ENCODE results near the gene GADL1.

The GADL1 gene

DNA sequence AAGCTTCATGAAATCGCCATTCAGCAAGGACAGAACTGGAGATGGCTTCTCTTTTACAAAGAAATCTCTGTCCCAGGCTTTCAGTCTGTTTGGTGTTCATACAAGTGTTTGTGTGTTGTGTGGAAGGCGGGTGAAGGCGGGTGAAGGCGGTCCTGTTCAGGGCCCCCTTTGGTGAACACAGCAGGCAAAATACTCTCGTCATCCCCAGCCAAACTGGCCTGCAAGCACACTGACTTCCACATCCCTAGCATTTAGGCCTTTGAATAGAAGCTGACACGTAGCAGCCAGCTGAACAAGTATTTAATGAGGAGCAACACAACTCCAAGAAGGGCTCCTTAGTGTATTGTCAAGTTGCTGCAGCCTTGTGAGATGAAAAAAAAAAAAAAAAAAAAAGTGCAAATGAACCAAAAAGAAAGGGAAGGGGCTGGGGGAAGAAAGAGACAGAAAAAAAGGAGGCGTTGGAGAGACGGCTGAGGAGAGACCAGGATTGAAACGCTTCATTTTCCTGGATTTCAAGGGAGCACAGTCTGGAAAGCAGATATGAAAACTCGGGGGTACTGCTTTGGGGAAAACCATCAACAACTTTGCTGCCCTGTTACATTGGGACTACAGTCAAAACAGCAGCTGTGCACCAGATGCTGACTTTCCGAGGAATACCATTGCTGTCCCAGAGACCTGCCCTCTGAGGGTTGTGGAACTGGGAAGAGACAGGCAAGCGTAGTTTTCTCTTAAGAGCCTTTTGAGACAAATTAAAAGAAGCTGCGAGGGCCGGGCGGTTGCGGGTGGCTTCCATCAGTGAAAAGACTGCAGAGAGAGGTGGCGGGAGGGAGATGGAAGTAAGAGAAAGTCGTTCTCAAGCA is 213.4 kb downstream of the GADL1 start:
- Mint-ChIP-seq H3K27ac (peak overlapping the region; percentile 64), H3K4me3 (peak overlapping the region; percentile 44), H3K4me1 (ENCODE audit: low read depth) (peaks cover 68% of the 10 kb centered on the region), H3K27me3 (ENCODE audit: low read depth) (no peaks in the 10 kb centered on the region), H3K9me3 (peaks cover 4% of the 10 kb centered on the region), H3K36me3 (ENCODE audit: low read depth) (peaks cover 79% of the 10 kb centered on the region)
- no peak for DNase-seq (ENCODE audit: low spot score)

DNA sequence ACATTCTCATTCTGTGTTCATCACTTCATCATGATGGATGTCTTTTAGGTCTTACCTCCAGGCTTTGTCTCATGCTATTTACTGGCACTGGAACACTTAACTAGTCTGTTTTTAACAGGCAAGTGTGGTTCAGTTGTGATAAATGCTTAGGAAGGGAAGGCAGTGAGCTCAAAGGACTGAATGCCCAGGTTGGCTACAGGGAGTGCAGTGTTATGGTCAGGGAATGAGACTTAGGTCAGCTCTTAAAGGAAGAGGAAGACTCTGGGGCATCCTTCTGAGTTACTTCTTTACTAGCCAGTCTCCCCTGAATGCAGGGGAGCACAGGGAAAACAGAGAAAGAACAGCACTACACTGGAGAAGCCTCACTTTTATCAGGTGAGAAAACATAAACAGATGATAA is 215.4 kb downstream of the GADL1 start:
- peaks cover 69% of the 10 kb centered on the region for H3K4me1 Mint-ChIP-seq (ENCODE audit: low read depth)
- H3K27ac Mint-ChIP-seq: peak overlapping the region; percentile 52
- H3K27me3 Mint-ChIP-seq (ENCODE audit: low read depth): no peaks in the 10 kb centered on the region
- DNase-seq (ENCODE audit: low spot score): no peak
- no peak overlapping the region for H3K4me3 Mint-ChIP-seq
- H3K9me3 Mint-ChIP-seq: peaks cover 4% of the 10 kb centered on the region
- peaks cover 81% of the 10 kb centered on the region for H3K36me3 Mint-ChIP-seq (ENCODE audit: low read depth)

DNA sequence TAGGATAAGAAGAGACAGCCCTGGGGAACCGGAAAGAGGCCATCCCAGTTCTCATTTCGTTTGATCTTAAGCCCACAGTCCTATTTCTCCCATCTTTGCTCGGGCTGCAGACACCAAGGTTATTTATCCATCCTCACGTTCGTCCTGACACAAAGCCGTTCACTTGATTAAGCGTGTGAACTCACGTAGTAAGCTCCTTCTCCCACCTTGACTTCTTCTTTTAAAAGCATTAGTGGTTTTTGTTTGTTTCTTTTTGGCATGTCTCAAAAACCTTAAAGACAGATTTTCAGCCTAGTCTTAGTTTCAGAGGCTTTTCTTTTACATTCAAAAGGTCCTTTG is 217.1 kb downstream of the GADL1 start:
- DNase-seq (ENCODE audit: low spot score): no peak
- Mint-ChIP-seq H3K4me1 (ENCODE audit: low read depth) (peaks cover 72% of the 10 kb centered on the region), H3K36me3 (ENCODE audit: low read depth) (peaks cover 86% of the 10 kb centered on the region), H3K27me3 (ENCODE audit: low read depth) (no peaks in the 10 kb centered on the region), H3K27ac (peak overlapping the region; percentile 23), H3K9me3 (peaks cover 4% of the 10 kb centered on the region), H3K4me3 (no peak overlapping the region)

DNA sequence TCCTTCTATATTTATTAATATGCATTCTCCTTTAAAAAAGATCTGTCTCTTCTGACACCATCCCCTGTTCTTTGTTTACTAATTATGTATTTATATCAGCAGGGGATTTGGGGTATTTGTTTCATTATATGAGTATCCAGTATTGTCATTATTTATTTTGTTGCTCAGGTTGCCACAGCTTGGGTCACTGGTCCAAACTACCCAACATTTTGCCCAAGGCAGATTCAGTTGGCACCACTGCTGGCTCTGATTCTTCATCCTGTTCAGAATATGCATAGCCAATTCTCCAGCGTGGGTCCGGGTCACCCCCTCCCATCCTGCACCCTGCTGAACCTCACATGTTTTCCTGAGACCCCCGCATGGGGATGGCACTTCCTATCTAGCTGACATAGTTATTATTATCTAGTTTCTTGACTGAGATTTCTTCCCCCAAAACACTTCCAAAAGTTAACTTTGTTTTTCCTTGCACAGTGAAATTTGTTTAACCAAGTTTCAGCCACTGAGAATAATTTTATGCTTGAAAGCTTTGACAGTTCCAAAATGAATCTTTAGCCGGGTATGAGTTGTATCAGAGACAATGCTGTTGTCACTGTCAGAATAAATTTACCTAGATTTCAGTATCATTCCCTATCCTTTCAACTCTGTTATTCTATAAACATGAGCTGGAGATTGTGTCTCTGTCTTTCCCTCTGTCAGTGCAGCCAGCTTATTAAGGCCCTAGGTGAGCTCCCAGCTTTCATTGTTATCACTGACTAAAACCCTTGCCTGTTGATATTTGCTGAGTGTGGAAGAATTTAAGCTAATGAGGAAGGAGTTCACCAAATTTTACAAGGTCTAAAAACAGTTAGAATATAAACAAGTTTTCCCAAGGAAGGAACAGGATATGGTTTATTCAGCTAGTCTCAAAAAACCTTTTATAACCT is 217.8 kb downstream of the GADL1 start:
- H3K36me3 Mint-ChIP-seq (ENCODE audit: low read depth): peaks cover 87% of the 10 kb centered on the region
- DNase-seq (ENCODE audit: low spot score): no peak
- peaks cover 72% of the 10 kb centered on the region for H3K4me1 Mint-ChIP-seq (ENCODE audit: low read depth)
- H3K4me3 Mint-ChIP-seq: peak overlapping the region; percentile 4
- H3K27ac Mint-ChIP-seq: no peak overlapping the region
- no peaks in the 10 kb centered on the region for H3K27me3 Mint-ChIP-seq (ENCODE audit: low read depth)
- peaks cover 4% of the 10 kb centered on the region for H3K9me3 Mint-ChIP-seq
